ENCODE data around the gene ZNF516.

The ZNF516 gene

GRCh38 chr18:76494231-76495005 lies 624 bp downstream of the ZNF516 start (continued):
- TF ChIP-seq ZNF423 (tag by site-specific recombination; IDR thresholded peaks at IDR 0.05) (no peak), ZBTB21 (tag by site-specific recombination; IDR thresholded peaks at IDR 0.05) (no peak), ZNF221 (tag by site-specific recombination; IDR thresholded peaks at IDR 0.05; ENCODE audit: borderline replicate concordance) (no peak), EGR2 (tag by site-specific recombination; IDR thresholded peaks at IDR 0.05; ENCODE audit: low read depth) (peak; percentile 49; the same call in 1 of the 2 replicates), ZBTB10 (tag by site-specific recombination; IDR thresholded peaks at IDR 0.05) (no peak), KLF8 (tag by site-specific recombination; IDR thresholded peaks at IDR 0.05) (0 out of 2 replicates have a peak, but pooled peaks have one; percentile 30)

- H3K27ac ChIP-seq (ENCODE audit: extremely low read depth, low read depth, low read length) = peak overlapping the region; percentile 83
- peak overlapping the region; percentile 48 for H3K4me3 ChIP-seq (ENCODE audit: low read depth, low read length)
- H3K9me3 ChIP-seq (ENCODE audit: control insufficient read depth, insufficient read depth, low read depth, low read length) = no peaks in the 10 kb centered on the region
- ChIA-PET POLR2A (interaction anchor here (0.8 to 1.9 kb wide), 7 partner anchors 9 to 165 kb away, joined by 3 to 5 read pairs (median 4); no protein-coding TSS in a partner anchor), CTCF (interaction anchor here (0.6 to 0.7 kb wide), 4 partner anchors 36 to 1437 kb away, joined by 3 to 5 read pairs (median 3); no protein-coding TSS in a partner anchor)
- no peaks in the 10 kb centered on the region for H3K36me3 ChIP-seq (ENCODE audit: control insufficient read depth in 2 of 2, insufficient read depth in 1 of 2, low read length in 2 of 2)
- peaks cover 22% of the 10 kb centered on the region for H3K4me1 ChIP-seq (ENCODE audit: control insufficient read depth, insufficient read depth, low read length)
- TF ChIP-seq KLF16 (tag by site-specific recombination; IDR thresholded peaks at IDR 0.05) (no peak), IKZF3 (tag by site-specific recombination; IDR thresholded peaks at IDR 0.05) (0 out of 2 replicates have a peak, but pooled peaks have one; percentile 31), SP3 (tag by site-specific recombination; IDR thresholded peaks at IDR 0.05) (peak; percentile 9; the same call in 1 of the 2 replicates), WT1 (tag by site-specific recombination; IDR thresholded peaks at IDR 0.05) (peak; percentile 72), SCRT1 (tag by site-specific recombination; IDR thresholded peaks at IDR 0.05; ENCODE audit: borderline replicate concordance) (peak; percentile 62; the same call in 1 of the 2 replicates), ZNF629 (tag by site-specific recombination; IDR thresholded peaks at IDR 0.05) (peak; percentile 76), PRDM6 (tag by site-specific recombination; IDR thresholded peaks at IDR 0.05) (peak; percentile 57), ZNF701 (tag by site-specific recombination; IDR thresholded peaks at IDR 0.05) (no peak), SCRT2 (tag by site-specific recombination; IDR thresholded peaks at IDR 0.05) (peak; percentile 77), GLIS2 (tag by site-specific recombination; IDR thresholded peaks at IDR 0.05) (peak; percentile 9; the same call in 1 of the 2 replicates), ZBTB48 (tag by site-specific recombination; IDR thresholded peaks at IDR 0.05) (peak; percentile 45), ZNF341 (tag by site-specific recombination; IDR thresholded peaks at IDR 0.05; ENCODE audit: low read depth) (0 out of 2 replicates have a peak, but pooled peaks have one; percentile 2), PRDM4 (tag by site-specific recombination; IDR thresholded peaks at IDR 0.05) (no peak), ZBTB11 (tag by site-specific recombination; conservative IDR thresholded peaks at IDR 0.05; ENCODE audit: low read depth) (peak; percentile 20; the same call in 1 of the 2 replicates), HOXD13 (CRISPR knock-in tag; IDR thresholded peaks at IDR 0.05; ENCODE audit: borderline replicate concordance) (no peak), ZNF366 (tag by site-specific recombination; conservative IDR thresholded peaks at IDR 0.05) (peak; percentile 47), ZNF768 (tag by site-specific recombination; IDR thresholded peaks at IDR 0.05) (no peak), ZNF133 (tag by site-specific recombination; IDR thresholded peaks at IDR 0.05) (no peak)
Observed at GRCh38 chr18:76493213-76494161, 1.6 kb downstream of the ZNF516 start.

Data from HEK293 (cell line).